ENCODE results near the gene KMT2A.

DNA sequence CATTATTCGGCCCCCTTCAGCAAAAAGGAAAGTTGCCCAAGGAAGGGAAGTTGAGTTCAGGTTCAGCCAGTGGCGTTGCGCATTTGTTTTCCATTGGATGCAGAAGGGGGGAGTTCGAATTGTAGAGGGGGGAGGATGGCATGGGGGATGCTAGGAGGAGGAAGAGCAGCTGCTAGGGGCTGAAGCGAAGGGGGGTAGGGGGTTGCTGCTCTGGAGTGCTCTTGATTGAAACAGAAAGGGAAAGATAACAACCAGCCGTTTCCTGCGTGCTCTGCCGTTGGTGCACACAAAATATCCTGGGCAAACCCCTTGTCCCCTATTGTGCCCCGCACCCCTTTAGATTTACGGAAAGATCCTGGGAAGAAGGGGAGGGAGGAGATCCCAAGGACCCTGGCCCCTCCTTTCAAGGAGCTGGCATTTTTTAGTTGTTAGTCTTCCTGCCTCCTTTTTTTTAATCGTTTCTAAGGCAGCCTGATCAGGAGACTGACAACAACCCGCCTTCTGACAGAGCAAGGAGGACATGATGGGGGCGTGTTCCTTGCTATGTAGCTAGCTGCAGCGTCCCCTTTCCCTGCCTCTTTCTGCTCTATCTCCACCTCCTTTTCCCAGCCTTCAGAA is 2.1 kb downstream of the KMT2A start:
- TF ChIP-seq, protein P1, sequence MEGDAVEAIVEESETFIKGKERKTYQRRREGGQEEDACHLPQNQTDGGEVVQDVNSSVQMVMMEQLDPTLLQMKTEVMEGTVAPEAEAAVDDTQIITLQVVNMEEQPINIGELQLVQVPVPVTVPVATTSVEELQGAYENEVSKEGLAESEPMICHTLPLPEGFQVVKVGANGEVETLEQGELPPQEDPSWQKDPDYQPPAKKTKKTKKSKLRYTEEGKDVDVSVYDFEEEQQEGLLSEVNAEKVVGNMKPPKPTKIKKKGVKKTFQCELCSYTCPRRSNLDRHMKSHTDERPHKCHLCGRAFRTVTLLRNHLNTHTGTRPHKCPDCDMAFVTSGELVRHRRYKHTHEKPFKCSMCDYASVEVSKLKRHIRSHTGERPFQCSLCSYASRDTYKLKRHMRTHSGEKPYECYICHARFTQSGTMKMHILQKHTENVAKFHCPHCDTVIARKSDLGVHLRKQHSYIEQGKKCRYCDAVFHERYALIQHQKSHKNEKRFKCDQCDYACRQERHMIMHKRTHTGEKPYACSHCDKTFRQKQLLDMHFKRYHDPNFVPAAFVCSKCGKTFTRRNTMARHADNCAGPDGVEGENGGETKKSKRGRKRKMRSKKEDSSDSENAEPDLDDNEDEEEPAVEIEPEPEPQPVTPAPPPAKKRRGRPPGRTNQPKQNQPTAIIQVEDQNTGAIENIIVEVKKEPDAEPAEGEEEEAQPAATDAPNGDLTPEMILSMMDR (IDR thresholded peaks at IDR 0.05): no peak
- TF ChIP-seq POLR2A (IDR thresholded peaks at IDR 0.05): peak in 1 of 2 donors; percentile 79
